ENCODE measurements around the gene AASDHPPT. TPM values are rescaled to one million over a fixed set of nuclear protein-coding genes. Genes with fewer than 3 reads are reported as not detected.
"Not testable (repeated sequence)": the region's sequence is repeated elsewhere in the genome, so short reads cannot be mapped to it uniquely, and the experiment has no call there.

The AASDHPPT gene, protein sequence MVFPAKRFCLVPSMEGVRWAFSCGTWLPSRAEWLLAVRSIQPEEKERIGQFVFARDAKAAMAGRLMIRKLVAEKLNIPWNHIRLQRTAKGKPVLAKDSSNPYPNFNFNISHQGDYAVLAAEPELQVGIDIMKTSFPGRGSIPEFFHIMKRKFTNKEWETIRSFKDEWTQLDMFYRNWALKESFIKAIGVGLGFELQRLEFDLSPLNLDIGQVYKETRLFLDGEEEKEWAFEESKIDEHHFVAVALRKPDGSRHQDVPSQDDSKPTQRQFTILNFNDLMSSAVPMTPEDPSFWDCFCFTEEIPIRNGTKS
- total RNA-seq: 41.5 and 56.0 TPM in 2 replicates

DNA sequence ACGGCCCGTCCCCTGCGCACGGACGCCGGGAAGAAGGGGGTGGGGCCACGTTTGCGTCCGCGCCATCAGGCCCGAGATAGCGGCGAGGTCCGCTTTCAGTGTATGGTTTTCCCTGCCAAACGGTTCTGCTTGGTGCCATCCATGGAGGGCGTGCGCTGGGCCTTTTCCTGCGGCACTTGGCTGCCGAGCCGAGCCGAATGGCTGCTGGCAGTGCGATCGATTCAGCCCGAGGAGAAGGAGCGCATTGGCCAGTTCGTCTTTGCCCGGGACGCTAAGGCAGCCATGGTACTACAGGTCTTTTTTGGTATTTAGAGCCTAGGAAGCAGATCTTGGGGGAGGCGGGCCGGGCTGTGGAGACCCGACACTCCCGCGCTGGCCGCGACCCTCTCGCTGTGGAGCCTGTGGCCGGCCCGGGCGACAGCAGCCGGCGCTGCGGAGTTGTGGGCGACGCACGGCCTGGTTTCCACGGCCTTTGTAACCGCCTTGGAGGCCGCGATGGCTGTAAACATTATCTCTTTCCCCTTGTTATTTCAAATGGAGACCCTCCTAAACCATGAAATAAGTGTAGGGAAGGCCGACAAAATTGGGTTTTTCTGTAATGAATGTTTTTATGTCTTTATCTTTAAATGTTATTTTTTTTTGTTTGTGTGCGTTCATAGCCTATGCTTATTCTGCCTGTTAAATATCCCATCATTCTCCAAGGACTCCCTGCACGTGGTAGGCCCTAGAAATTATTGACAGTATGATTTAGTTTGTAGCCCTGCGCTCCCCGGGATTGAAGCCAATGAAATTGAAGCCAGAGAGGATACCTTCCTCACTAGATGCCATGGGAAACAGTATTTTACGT lies at the start of gene AASDHPPT:
AASDHPPT (plus strand) TSS at position 54 of the 847 bp plus-strand sequence; CDS start at position 103, 49 bp downstream.
- peak; percentile 49 for DNase-seq

DNA sequence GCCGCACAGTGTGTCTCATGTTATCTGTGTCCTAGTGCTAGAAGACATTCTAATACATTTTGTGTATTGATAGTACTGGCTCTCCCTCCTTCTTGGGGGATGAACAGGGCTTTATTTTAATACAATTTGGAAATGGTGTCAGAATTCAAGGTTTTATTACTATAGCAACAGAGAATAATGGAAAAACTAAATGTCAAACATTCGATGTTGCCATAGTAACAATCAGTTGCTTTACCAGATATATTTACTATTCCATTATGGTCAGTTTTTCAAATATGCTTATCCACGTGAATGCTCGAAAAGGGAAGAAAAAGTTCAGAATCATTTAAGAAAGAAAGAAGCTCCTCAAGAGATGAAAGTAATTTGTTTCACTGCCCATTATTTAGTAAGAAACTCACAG lies 46.9 kb upstream of the AASDHPPT start:
- peak; percentile 20 for DNase-seq

DNA sequence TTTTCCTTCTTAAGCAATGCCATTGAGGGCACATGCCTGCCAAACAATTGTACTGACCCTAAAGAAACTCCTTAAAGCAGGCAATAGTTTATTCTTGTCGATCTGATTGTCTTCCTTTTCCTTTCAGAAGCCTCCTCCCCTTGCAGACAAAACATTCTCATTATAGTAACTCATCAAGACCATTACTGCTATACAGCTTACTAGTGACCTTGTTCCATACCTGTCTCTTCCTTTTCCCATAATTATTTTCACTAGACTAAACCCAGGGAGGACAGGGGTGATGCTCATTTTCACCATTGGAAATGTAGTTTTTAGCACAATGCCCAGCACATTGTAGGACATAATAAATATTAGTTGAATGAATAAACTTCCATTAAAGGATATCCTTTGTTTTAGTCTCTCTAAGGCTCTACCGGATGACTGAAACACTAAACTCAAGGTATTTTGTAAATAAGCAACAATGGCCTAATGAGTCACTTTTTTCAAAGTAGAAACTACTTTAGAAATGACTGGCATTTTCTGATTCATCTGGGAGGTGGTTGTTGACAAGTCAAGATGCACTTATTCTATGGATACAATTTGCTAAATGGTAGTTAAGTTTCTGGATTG lies 46.2 kb upstream of the AASDHPPT start:
- peak; percentile 63 for DNase-seq

DNA sequence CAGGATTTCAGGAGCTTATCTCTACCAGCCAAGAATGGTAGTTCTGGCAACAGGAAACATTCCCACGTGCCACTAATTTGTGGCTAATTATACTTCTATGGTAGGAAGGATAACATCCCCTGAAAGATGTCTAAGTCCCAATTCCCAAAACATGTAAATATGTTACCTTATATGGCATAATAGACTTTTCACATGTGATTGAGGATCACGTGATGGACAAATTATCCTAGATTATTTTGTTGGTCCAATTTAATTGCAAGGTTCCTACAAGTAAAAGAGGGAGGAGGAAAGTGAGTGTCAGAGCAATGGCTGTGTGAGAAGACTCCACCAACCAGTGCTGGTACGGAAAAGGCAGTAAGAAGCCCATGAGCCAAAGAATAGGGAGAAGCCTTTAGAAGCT lies 45.5 kb upstream of the AASDHPPT start:
- DNase-seq: peak; percentile 14

DNA sequence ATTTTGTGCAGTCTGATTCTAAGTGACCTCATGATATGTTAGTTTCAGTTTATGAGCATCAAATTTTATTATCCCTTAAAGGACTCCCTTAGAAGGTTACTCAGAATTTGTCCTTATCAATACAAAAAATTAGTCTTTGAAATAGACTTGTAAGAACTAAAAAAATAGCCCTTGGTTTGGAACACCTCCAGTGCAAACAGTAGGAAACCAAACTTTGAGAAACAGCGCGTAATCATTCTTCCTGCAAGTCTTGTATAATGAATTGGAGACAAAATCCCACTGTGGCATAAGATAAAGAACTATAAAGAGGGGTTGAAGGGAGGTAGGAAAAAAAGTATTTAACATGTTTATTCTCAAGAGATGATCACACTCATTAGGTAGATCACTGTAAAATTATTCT lies 44.6 kb upstream of the AASDHPPT start:
- DNase-seq: peak; percentile 18

DNA sequence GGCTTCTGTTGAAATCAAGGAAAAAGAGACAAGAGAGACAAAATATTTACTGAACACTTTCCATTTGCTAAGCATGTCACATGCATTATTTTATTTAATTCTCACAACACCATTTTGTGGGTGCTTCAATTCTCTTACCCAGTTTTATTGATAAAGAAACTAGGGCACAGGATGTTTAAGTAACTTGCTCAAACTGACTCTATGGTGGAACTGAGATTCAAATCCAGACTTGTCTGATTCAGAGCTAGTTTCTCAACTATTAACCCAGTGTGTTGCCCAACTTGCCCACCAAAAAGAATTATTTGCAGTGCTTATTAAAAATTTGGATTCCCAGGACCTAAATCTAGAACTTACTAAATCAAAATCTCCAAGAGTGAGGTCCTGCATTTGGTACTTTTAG lies 33.9 kb upstream of the AASDHPPT start:
- no peak for DNase-seq

DNA sequence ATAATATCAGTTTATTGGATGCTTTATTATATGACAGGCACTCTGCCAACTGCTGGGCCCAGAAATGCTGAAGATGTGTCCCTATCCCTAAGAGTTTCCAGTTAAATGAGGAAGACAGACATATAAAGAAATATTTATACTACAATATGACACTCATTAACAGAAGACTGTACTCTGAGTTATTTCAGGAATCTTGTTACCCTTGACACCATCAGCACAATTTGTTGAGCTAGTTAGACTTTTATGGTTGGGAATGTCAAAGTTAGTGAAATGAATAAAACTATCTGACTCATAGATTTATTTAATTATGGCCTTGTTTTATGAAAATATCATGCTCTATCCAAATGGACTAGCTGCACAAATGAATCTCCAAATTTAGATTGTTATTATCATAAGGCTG lies 29.8 kb upstream of the AASDHPPT start:
- DNase-seq: no peak

DNA sequence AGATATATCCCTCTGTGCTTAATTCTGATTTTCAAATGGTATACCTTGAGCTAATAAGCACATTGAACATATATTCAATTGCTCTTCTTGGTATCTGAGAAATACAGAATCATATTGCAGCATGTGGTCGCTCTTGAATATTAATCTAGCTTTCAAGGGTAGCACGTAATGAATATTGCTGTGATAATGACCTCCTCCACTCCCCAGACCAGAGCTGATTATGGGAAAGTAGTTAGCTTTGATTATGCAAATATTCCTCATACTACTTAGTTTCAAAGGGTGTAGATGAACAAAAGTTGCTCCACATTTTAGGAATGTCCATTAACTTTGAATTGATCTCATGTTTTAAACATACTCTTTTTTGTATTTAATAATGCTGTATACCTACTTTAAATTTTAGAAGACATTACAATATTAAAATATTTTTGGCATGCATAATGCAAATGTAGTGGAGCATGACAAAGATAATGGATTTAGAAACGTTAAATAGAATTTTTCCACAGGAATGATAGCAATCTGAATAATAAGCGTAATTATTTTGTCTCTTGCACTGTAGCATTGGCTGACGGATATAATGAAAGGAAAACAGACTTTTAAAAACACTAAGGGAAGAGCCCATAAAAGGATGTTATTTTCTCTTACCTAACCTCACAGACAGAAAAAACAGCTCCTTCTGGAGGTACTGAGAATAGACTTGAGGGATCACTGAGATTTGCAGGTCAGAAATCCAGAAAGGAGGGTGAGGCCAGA lies 27.6 kb upstream of the AASDHPPT start:
- DNase-seq: no peak

DNA sequence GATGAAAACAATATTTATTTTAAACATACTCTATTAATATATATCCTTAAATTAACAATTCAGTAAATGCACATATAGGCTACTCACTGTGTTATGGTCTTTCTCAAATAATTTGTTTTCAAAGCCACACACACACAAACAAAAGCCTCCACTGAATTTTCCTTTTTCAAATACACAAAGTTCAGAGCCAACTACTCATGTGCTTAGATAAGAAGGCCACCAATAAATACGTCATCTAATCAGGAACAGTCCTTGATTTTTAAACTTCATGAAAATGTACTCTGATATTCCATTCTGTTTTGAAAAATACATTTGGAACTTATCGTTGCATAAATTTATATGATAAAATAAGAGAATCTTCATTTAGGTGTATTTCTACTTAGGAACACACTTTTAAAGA lies 26.4 kb upstream of the AASDHPPT start:
- DNase-seq: no peak

DNA sequence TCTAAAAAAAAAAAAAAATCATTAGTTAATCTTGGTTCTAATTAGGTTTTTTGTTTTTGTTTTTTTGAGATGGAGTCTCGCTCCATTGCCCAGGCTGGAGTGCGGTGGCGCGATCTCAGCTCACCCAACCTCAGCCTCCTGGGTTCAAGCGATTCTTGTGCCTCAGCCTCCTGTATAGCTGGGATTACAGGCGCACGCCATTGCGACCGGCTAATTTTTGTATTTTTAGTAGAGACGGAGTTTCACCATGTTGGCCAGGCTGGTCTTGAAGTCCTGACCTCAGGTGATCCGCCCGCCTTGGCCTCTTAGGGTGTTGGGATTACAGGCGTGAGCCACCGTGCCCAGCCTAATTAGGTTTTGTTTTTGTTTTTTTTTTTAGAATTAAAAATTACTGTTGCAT lies 19.1 kb upstream of the AASDHPPT start:
- not testable (repeated sequence) for DNase-seq

DNA sequence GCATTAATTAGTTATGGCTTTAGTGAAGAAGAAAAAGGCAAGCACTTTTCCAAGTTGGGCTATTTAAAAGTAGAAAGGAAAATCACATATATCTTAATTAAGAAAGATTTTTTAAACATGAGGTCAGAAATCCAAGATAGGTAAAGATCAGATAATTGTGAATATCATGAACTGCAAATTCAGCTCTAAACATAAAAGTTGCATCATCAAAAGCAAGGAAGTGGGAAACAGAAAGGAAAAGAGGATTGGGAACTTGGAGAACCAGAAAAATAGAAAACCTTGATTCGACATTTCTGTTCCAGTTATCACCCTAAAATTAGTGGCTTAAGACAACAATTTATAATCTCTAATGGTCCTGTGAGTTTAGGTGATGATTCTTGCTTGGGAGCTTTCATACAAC lies 17.8 kb upstream of the AASDHPPT start:
- no peak for DNase-seq

DNA sequence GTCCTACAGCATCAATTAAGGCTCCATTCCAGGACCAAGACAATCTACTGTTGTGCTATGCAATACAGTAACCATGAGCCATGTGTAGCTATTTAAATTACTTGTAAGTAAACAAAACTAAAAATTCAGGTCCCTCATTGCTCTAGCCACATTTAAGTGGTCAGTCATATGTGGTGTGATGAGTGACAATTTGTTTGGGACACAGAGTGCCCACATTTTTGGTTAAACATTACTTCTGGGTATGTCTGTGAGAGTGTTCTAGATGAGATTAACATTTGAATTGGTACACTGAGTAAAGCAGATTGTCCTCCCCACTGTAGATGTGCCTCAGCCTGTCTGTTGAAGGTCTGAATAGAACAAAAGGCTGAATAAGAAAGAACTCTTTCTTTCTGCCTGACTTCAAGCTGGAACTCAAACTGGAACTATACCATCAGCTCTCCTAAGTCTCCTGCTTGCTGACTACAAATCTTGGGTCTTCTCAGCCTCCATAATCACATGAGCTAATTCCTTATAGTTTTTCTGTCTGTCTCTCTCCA lies 16.1 kb upstream of the AASDHPPT start:
- no peak for DNase-seq

DNA sequence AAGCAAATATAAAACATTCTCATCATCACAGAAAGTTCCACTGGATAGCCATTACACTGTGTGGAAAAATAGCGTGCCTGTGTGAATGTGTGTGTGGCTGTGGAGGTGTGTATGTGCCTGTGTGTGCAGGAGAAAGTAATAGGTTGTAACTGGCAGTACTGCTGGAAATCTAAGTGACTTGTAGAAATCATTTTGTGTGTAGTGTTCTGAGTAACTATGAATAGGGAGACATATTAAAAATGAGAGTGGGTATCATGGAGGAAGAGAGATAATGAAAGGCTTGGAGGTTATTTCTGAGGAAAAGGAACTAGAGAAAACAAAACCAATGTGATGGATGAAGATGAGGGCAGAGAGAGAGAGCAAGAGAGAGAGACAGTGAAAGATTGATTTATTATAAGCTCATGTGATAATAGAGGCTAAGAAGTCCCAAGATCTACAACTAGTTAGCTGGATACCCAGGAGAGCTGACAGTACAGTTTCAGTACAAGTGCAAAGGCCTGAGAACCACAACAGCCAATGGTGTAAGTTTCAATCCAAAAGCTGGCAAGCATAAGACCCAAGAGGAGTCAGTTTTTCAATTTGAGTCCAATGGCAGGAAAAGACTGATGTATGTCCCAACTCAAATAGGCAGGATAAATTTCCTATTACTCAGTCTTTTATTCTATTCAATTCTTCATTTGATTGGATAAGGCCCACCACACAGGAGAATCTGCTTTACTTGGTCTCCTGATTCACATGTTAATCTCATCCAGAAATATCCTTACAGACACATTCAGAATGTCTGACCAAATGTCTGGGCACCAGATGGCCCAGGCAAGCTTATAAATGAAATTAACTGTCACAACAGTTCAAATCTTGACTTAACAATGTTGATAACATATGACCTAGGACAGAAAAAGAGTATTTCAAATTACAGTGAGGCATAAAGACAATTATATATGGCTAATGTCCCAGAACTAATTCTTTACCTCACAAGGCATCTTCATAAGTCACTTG lies 15.2 kb upstream of the AASDHPPT start:
- no peak for DNase-seq

DNA sequence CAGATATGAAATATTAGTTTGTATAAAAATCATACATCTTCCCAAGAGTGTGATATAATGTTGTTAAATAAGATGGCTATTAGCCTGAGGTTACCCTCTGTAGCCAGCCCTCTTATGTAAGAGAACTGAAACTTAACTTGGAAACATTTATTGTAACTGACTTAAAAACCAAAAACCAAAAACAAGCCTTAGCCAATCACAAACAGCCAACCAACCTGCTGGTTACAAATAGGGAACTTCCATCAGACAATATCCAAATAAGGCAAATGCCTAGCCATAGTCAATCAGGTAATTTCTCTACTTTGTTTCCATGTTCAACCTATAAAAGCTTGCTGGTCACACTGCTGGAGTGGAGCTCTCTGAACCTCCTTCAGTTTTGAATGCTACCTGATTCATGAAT lies 14.5 kb upstream of the AASDHPPT start:
- DNase-seq: no peak

DNA sequence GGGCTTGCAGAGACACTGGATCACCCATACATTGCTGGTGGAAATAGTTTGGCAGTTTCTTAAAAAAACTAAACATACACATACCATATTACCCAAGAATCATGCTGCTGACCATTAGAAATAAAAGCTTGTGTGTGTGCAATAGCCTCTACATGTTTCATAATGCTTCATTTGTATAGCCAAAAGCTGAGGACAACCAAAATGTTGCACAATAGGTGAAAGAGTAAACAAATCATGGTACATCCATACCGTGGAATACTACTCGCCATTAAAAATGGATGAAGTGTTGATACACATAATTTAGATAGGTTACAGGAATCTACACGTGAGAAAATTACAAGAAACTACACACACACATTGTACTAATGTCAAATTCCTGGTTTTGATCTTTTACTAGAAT lies 6.9 kb upstream of the AASDHPPT start:
- no peak for DNase-seq

DNA sequence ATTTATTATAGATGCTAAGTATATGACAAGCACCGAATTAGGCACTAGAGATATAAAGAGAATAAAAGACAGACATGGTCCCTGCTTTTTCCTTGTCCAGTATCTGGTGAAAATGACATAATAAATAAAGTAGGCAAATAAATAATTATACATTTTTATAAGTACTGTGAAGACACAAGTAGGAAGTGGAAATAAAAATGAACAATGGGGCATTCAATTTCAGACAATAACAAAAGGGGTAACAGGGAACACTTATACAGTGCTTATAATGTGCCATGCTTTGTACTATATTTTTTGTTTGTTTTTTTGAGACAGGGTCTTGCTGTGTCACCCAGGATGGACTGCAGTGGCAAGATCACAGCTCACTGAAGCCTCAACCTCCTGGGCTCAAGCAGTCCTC lies 4.7 kb upstream of the AASDHPPT start:
- peak; percentile 7 for DNase-seq

DNA sequence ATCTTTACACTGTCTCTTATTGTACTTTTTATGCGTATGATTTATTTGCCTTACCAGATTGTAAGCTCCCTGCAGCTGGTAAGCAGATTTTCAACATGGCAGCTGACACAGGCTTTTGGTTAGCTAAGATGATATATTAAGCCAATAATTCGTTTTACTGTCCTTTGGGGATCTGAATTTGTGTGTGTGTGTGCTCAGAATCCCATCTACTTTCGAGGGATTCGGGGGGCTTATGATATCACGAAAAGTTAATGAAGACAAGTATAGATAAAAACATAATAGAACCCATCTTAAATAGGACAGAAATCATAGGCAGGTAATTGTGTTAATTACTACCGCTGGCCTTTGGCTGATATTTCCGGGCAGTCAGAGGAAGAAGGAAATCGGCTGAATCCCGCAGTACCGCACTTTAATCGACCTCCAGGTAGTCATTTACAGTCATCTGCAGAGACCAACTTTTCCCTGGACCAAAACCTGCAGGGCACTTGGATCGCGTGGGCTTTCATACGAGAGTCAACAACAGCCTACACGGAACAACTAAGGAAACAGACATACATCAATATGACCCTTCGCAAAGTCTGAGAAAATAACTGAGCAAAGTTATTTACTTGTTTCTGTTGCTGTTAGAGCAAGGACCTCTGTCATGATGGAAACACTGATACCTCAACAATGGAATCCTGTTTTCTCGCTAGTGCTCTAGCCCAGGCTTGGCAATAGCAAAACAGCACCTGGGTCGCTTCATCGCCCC lies 1.1 kb upstream of the AASDHPPT start:
- DNase-seq: no peak

DNA sequence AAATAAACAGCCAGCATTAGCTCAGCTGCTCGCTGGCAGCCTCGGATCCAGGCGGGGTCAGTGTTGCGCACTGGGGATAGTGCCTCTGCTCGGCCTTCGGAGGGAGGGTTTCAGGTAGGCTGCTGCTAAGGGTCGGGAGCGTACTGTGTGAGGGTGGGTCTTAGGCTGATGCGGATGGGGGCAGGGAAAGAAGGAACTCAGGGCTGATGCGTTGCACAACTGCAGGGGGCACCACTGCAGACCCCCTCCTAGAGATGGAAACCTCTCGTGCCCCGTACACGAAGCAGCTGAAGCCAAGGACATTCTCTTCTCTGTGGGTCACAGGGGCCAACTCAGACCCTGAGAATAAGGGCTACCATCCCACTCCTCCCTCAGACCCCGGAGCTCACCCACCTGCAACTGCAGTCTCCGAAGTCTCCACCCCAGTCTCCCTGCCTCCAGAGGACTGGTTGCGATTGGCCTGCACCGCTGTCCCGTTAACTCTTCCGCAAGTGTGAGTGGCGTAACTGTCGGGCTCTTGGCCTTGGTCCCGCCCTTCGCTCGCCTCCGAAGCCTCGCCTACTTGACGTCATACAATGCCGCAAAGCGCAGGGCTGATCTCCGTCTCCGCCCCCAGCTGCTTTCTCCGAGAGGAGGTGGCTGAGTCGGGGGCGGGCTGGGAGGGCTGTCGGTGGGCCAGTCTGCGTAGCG lies 398 bp upstream of the AASDHPPT start, which contains the start of gene KBTBD3:
KBTBD3 (minus strand) TSS at position 429 of the 690 bp plus-strand sequence. CDS start 18,250 bp downstream, outside the sequence.
- peak; percentile 100 for DNase-seq

DNA sequence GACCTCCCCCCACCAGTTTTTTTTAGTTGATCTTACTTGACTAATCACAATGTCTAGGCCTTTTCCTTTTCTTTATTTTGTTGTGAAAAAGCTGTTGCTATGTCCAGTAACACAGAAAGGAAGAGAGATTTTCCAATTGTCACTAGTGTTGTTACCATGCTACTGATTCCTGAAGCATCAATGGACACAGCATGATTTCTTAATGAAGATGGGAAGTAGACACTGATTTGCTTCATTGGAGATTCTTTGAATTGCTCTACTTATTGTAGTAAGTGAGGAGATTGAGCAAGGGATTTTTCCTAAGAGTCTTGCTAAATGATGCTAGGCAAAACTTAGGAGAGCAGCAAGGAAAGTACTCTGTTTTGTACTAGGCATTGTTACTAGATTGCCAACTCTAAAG lies 4.6 kb downstream of the AASDHPPT start:
- no peak for DNase-seq

DNA sequence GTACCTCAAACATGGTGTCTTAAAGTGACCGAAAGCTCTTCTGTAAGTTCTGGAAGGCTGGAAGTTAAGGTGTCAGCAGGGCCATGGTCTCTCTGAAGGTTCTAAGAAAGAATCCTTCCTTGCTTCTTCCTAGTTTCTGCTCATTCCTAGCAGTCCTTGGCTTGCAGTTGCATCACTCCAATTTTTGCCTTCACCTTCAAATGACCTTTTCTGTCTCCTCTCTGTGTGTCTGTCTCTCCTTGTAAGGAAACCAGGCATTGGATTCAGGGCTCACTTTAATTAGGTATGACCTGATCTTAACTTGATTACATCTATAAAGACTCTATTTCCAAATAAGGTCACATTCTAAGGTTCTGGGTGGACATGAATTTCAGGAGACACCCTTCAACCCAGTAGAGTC lies 8.7 kb downstream of the AASDHPPT start:
- no peak for DNase-seq

Data from dermis blood vessel endothelial cell (primary cell).